Epithelial cell of umbilical artery (primary cell): Measurements from ENCODE around the gene GPR39. TPM values are rescaled to one million over a fixed set of nuclear protein-coding genes. Genes with fewer than 3 reads are reported as not detected.

ENCODE experiments used
- total RNA-seq: library from RNA; depleted of rRNA; stranded (reverse); fragments of >200 nt; gene quantifications from 2 replicates; pipeline ENCODE4 v1.2.3, GENCODE V29; 2014

The GPR39 gene
- not detected in 2 replicates for total RNA-seq

GRCh38 chr2:132416723-132417395, at the start of gene GPR39:
GPR39 (plus strand) TSS chr2:132416805.

GRCh38 chr2:132669908-132670495, 253.4 kb downstream of the GPR39 start, which contains the start of gene LYPD1:
LYPD1 (minus strand) TSS chr2:132670205; CDS start chr2:132669932, 273 bp downstream.

